ENCODE data around the gene TCEA2. TPM values are rescaled to one million over a fixed set of nuclear protein-coding genes. Genes with fewer than 3 reads are reported as not detected.

TCEA2 gene
- total and polyA plus RNA-seq, 2 of the 13 experiments (the other 11 are each of a cell fraction or from before 2014, with no cell fraction given): 28.1 to 33.7 TPM

DNA sequence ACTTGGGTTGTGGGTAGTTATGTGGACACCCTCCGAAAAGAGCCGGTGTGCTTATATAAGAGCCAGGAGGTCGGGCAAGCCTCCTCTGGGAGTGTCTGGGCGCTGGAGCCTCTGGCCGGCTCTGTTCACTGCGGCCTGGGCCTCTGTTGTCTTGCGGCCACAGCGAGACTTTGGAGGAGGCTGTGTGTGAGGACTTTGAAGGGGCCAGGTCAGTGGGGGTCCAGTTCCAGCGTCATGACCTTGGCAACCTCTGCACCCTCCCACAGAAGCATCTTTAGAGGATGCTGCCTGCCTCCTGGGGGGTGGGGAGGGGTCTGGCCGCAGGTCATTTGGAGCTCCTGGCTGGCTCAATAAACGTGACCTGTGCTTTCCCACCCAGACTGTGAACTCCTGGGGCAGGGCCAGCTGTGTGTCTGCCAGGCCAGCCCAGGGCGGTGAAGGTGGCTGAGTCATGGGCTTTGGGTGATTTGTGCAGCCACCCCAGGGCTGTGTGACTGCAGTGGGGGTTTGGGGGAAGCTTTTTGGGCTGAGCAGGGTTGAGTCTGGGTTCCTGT, 1.2 kb downstream of the TCEA2 start (continued):
- TF ChIP-seq, protein P1, sequence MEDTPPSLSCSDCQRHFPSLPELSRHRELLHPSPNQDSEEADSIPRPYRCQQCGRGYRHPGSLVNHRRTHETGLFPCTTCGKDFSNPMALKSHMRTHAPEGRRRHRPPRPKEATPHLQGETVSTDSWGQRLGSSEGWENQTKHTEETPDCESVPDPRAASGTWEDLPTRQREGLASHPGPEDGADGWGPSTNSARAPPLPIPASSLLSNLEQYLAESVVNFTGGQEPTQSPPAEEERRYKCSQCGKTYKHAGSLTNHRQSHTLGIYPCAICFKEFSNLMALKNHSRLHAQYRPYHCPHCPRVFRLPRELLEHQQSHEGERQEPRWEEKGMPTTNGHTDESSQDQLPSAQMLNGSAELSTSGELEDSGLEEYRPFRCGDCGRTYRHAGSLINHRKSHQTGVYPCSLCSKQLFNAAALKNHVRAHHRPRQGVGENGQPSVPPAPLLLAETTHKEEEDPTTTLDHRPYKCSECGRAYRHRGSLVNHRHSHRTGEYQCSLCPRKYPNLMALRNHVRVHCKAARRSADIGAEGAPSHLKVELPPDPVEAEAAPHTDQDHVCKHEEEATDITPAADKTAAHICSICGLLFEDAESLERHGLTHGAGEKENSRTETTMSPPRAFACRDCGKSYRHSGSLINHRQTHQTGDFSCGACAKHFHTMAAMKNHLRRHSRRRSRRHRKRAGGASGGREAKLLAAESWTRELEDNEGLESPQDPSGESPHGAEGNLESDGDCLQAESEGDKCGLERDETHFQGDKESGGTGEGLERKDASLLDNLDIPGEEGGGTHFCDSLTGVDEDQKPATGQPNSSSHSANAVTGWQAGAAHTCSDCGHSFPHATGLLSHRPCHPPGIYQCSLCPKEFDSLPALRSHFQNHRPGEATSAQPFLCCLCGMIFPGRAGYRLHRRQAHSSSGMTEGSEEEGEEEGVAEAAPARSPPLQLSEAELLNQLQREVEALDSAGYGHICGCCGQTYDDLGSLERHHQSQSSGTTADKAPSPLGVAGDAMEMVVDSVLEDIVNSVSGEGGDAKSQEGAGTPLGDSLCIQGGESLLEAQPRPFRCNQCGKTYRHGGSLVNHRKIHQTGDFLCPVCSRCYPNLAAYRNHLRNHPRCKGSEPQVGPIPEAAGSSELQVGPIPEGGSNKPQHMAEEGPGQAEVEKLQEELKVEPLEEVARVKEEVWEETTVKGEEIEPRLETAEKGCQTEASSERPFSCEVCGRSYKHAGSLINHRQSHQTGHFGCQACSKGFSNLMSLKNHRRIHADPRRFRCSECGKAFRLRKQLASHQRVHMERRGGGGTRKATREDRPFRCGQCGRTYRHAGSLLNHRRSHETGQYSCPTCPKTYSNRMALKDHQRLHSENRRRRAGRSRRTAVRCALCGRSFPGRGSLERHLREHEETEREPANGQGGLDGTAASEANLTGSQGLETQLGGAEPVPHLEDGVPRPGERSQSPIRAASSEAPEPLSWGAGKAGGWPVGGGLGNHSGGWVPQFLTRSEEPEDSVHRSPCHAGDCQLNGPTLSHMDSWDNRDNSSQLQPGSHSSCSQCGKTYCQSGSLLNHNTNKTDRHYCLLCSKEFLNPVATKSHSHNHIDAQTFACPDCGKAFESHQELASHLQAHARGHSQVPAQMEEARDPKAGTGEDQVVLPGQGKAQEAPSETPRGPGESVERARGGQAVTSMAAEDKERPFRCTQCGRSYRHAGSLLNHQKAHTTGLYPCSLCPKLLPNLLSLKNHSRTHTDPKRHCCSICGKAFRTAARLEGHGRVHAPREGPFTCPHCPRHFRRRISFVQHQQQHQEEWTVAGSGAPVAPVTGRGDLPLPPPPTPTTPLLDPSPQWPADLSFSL (CRISPR knock-in tag; IDR thresholded peaks at IDR 0.05): no peak
- TF ChIP-seq ATF7 (IDR thresholded peaks at IDR 0.05) (no peak), ATF7 (CRISPR knock-in tag; IDR thresholded peaks at IDR 0.05) (peak; percentile 66), ZNF263 (CRISPR knock-in tag; IDR thresholded peaks at IDR 0.05) (0 out of 2 replicates have a peak, but pooled peaks have one; percentile 45), KDM1A (CRISPR knock-in tag; IDR thresholded peaks at IDR 0.05) (no peak), ZMAT3 (CRISPR knock-in tag; conservative IDR thresholded peaks at IDR 0.05) (peak; percentile 63; the same call in 1 of the 2 replicates), DPF2 (CRISPR knock-in tag; IDR thresholded peaks at IDR 0.05; ENCODE audit: borderline replicate concordance, low read depth) (0 out of 2 replicates have a peak, but pooled peaks have one; percentile 46), ZNF672 (CRISPR knock-in tag; IDR thresholded peaks at IDR 0.05) (no peak), ZNF678 (CRISPR knock-in tag; IDR thresholded peaks at IDR 0.05) (no peak), PCBP1 (IDR thresholded peaks at IDR 0.05; ENCODE audit: borderline replicate concordance, low read depth, low read length) (no peak), ZIK1 (CRISPR knock-in tag; IDR thresholded peaks at IDR 0.05; ENCODE audit: borderline replicate concordance, low read depth) (no peak), SP2 (CRISPR knock-in tag; IDR thresholded peaks at IDR 0.05) (peak; percentile 14; the same call in 1 of the 2 replicates), ZNF674 (CRISPR knock-in tag; IDR thresholded peaks at IDR 0.05; ENCODE audit: low read depth) (peak; percentile 24; the same call in 1 of the 2 replicates), ATRX (CRISPR knock-in tag; IDR thresholded peaks at IDR 0.05; ENCODE audit: borderline replicate concordance) (no peak), PITX1 (CRISPR knock-in tag; IDR thresholded peaks at IDR 0.05) (peak; percentile 45; the same call in 1 of the 2 replicates), SETDB1 (CRISPR knock-in tag; IDR thresholded peaks at IDR 0.05; ENCODE audit: borderline replicate concordance) (no peak), ZNF138 (CRISPR knock-in tag; IDR thresholded peaks at IDR 0.05; ENCODE audit: low read depth) (0 out of 2 replicates have a peak, but pooled peaks have one; percentile 56)
- TF ChIP-seq, protein P2, sequence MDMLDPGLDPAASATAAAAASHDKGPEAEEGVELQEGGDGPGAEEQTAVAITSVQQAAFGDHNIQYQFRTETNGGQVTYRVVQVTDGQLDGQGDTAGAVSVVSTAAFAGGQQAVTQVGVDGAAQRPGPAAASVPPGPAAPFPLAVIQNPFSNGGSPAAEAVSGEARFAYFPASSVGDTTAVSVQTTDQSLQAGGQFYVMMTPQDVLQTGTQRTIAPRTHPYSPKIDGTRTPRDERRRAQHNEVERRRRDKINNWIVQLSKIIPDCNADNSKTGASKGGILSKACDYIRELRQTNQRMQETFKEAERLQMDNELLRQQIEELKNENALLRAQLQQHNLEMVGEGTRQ (IDR thresholded peaks at IDR 0.05; ENCODE audit: low read depth, low read length): no peak
- TF ChIP-seq, protein P2 (CRISPR knock-in tag; IDR thresholded peaks at IDR 0.05; ENCODE audit: borderline replicate concordance): no peak
- TF ChIP-seq, protein P3, sequence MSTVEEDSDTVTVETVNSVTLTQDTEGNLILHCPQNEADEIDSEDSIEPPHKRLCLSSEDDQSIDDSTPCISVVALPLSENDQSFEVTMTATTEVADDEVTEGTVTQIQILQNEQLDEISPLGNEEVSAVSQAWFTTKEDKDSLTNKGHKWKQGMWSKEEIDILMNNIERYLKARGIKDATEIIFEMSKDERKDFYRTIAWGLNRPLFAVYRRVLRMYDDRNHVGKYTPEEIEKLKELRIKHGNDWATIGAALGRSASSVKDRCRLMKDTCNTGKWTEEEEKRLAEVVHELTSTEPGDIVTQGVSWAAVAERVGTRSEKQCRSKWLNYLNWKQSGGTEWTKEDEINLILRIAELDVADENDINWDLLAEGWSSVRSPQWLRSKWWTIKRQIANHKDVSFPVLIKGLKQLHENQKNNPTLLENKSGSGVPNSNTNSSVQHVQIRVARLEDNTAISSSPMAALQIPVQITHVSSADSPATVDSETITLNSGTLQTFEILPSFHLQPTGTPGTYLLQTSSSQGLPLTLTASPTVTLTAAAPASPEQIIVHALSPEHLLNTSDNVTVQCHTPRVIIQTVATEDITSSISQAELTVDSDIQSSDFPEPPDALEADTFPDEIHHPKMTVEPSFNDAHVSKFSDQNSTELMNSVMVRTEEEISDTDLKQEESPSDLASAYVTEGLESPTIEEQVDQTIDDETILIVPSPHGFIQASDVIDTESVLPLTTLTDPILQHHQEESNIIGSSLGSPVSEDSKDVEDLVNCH (CRISPR knock-in tag; IDR thresholded peaks at IDR 0.05): peak; percentile 84; the same call in 1 of the 2 replicates
